GM20000 (cell line): ENCODE results near the gene SEPTIN2.
A peak's percentile ranks its signal among the peaks of the same experiment; 100 is the strongest.
"Not testable (repeated sequence)": the region's sequence is repeated elsewhere in the genome, so short reads cannot be mapped to it uniquely, and the experiment has no call there.

Experiments used
- DNase-seq: peaks from one replicate; pipeline ENCODE4 v3.0.0; 2012; ENCODE audit warnings: low spot score
- CTCF ChIP-seq: IDR thresholded peaks from 2 replicates; pipeline ENCODE4 v1.5.1; 2012; ENCODE audit warnings: mild to moderate bottlenecking, control low read depth; ENCODE audit errors: extremely low read depth, missing control alignments

SEPTIN2 gene

GRCh38 chr2:241378816-241379215, 63.1 kb downstream of the SEPTIN2 start:
- no peak for DNase-seq
- no peak for TF ChIP-seq CTCF

- no peak for TF ChIP-seq CTCF
- no peak for DNase-seq
Observed at GRCh38 chr2:241379481-241380480, 64.1 kb downstream of the SEPTIN2 start.

- no peak for DNase-seq
- no peak for TF ChIP-seq CTCF
Observed at GRCh38 chr2:241381872-241382271, 66.1 kb downstream of the SEPTIN2 start.

- not testable (repeated sequence) for DNase-seq
Observed at GRCh38 chr2:241385450-241385849, 69.7 kb downstream of the SEPTIN2 start.

GRCh38 chr2:241386519-241386918, 70.8 kb downstream of the SEPTIN2 start:
- no peak for TF ChIP-seq CTCF
- DNase-seq: no peak

- TF ChIP-seq CTCF: no peak
- DNase-seq: no peak
Observed at GRCh38 chr2:241389697-241390096, 74.0 kb downstream of the SEPTIN2 start.

GRCh38 chr2:241390301-241391206, 74.8 kb downstream of the SEPTIN2 start:
- DNase-seq: peak; percentile 69

More at GRCh38 chr2:241390301-241391206, 74.8 kb downstream of the SEPTIN2 start:
- TF ChIP-seq CTCF: no peak
